IPS-15b (cell line): ENCODE measurements around the gene RPL6.
"Not testable (repeated sequence)": the region's sequence is repeated elsewhere in the genome, so short reads cannot be mapped to it uniquely, and the experiment has no call there.

ENCODE experiments used
- H3K27me3 ChIP-seq: one replicate; pipeline ENCODE4 v1.6.1; 2013; ENCODE audit warnings: low read length; ENCODE audit not compliant: control insufficient read depth, insufficient read depth
- H3K36me3 ChIP-seq: one replicate; pipeline ENCODE4 v1.6.1; 2013; ENCODE audit warnings: low read length; ENCODE audit not compliant: control insufficient read depth, insufficient read depth
- H3K4me1 ChIP-seq: one replicate; pipeline ENCODE4 v1.6.1; 2013; ENCODE audit warnings: mild to moderate bottlenecking, low read length; ENCODE audit not compliant: control insufficient read depth, insufficient read depth
- H3K4me3 ChIP-seq: one replicate; pipeline ENCODE4 v1.5.1; 2013; ENCODE audit warnings: low read depth, low read length
- H3K9ac ChIP-seq: one replicate; pipeline ENCODE4 v1.6.1; 2013; ENCODE audit warnings: low read depth, mild to moderate bottlenecking, low read length
- H3K9me3 ChIP-seq: one replicate; pipeline ENCODE4 v1.6.1; 2013; ENCODE audit warnings: mild to moderate bottlenecking, low read length; ENCODE audit not compliant: control insufficient read depth, insufficient read depth

RPL6 gene

DNA sequence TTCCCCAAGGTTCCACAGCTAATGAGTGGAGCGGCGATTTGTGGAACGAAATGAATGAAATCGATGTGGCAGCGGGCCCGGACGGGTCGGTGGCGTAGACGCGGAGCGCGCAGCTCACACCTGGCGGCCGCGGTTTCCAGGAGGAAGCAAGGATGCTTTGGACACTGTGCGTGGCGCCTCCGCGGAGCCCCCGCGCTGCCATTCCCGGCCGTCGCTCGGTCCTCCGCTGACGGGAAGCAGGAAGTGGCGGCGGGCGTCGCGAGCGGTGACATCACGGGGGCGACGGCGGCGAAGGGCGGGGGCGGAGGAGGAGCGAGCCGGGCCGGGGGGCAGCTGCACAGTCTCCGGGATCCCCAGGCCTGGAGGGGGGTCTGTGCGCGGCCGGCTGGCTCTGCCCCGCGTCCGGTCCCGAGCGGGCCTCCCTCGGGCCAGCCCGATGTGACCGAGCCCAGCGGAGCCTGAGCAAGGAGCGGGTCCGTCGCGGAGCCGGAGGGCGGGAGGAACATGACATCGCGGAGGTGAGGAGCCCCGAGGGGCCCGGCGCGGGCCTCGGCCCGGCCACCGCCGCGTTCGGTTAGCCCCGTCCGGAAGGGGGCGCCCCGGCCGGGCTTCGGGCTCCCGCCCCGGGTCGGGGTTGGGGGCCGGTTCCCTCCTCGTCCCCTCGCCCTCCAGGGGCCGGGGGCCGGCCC is 9.3 kb upstream of the RPL6 start, which contains the start of gene PTPN11:
PTPN11 (plus strand) TSS at position 340 of the 689 bp plus-strand sequence; CDS start at position 505, 165 bp downstream.
- Histone ChIP-seq H3K9me3 (no peaks in the 10 kb centered on the region), H3K4me3 (peak within 1 kb of the TSS; percentile 78), H3K4me1 (peaks cover 4% of the 10 kb centered on the region), H3K9ac (peak within 1 kb of the TSS; percentile 95), H3K36me3 (no peaks in the 10 kb centered on the region), H3K27me3 (no peaks in the 10 kb centered on the region)

DNA sequence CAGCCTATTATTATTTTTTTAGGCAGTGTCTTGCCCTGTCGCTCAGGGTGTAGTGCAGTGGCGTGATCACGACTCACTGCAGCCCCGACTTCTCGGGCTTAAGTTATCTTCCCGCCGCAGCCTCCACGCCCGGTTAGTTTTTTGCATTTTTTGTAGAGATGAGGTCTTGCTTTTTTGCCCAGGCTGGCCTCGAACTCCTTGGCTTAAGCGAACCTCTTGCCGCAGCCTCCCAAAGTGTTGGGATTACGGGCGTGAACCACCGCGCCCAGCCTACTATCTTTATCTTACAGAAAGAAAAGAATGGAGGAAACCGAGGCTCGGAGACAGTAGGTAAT is 8.8 kb upstream of the RPL6 start:
- Histone ChIP-seq H3K36me3 (no peaks in the 10 kb centered on the region), H3K9me3 (no peaks in the 10 kb centered on the region), H3K9ac (peak overlapping the region; percentile 95), H3K27me3 (no peaks in the 10 kb centered on the region), H3K4me1 (peaks cover 4% of the 10 kb centered on the region), H3K4me3 (peak overlapping the region; percentile 78)

DNA sequence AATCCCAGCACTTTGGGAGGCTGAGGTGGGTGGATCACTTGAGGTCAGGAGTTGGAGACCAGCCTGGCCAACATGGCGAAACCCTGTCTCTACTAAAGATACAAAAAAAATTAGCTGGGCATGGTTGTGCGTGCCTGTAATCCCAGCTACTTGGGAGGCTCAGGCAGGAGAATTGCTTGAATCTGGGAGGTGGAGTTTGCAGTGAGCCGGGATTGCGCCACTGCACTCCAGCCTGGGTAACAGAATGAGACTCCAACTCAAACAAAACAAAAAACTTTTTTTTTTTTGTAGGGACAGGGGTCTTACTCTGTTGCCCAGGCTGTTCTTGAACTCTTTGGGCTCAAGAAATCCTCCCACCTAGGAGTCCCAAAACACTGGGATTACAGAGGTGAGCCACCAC is 6.1 kb upstream of the RPL6 start:
- H3K4me1 ChIP-seq, H3K9ac ChIP-seq, H3K4me3 ChIP-seq, H3K27me3 ChIP-seq, H3K36me3 ChIP-seq, H3K9me3 ChIP-seq: not testable (repeated sequence)

DNA sequence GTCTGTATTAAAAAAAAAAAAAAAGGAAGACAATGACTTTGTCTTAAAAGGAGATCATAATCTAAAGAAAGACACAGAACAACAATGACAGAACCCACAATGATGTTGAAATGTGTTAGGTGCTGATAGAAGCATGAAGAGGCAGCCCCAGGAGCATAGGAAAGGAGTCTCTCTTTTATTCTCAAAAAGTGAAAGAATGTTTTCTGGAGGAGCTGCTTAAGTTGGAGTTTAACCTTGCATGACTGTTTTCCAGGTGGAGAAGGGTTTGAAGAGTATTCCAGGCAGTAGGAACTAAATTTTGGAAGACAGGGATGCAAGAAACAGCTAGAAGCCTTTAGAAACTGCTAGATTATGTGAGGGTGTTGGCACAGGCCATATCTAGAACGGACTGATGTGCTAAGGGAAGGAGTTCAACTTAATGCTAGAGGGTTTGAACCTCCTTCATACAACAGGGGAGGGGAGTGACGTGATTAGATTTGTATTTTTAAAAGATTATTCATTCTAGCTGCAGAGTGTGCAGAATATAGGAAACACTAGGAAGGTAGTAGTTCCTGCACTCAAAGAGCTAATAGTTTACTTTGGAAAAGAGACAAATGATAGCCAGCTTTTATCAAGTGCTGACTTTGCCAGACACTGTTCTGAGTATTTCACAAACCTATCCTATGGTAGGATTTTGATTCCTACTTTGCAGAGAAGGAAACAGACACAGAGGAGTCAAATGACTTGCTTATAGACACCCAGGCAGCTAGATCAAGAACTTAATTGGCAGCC is 4.6 kb upstream of the RPL6 start:
- H3K9ac ChIP-seq, result no peak overlapping the region

DNA sequence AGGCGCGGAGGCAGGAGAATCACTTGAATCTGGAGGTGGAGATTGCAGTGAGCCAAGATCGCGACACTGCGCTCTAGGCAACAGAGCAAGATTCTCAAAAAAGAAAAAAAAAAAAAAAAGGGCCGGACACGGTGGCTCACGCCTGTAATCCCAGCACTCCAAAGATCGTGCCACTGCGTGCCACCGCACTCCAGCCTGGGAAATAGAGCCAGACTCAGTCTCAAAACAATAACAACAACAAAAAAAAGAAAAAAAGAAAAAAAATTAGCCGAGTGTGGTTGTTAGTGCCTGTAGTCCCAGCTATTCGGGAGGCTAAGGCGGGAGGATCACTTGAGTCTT is 470 bp upstream of the RPL6 start:
- H3K9ac ChIP-seq, result no peak overlapping the region
- peaks cover 25% of the 10 kb centered on the region for H3K36me3 ChIP-seq
- no peaks in the 10 kb centered on the region for H3K9me3 ChIP-seq
- no peaks in the 10 kb centered on the region for H3K27me3 ChIP-seq
- H3K4me1 ChIP-seq, result no peaks in the 10 kb centered on the region
- no peak overlapping the region for H3K4me3 ChIP-seq

More for the DNA sequence above, 4.6 kb upstream of the RPL6 start:
- no peaks in the 10 kb centered on the region for H3K27me3 ChIP-seq
- no peak overlapping the region for H3K4me3 ChIP-seq
- H3K9me3 ChIP-seq, result no peaks in the 10 kb centered on the region
- no peaks in the 10 kb centered on the region for H3K4me1 ChIP-seq
- H3K36me3 ChIP-seq, result no peaks in the 10 kb centered on the region

DNA sequence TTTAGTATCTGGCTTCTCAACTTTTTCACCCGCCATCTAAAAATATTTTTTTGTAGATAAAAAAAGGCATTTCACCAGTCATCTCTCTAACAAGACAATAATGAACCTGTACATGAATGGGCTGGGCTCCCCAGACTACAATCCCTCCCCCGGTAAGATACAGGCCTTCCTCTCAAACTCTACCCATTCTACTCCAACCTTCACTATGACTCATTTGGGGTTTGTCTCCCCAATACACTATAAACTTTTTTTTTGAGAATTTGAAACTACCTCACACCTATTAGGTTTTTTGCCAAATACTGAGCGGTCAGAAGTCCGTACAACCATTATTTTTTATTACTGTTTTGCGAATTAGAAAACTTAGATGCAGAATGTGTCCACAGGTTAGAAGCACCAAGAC is 784 bp downstream of the RPL6 start:
- no peaks in the 10 kb centered on the region for H3K9me3 ChIP-seq
- no peaks in the 10 kb centered on the region for H3K27me3 ChIP-seq
- H3K36me3 ChIP-seq, result peaks cover 29% of the 10 kb centered on the region
- peak overlapping the region; percentile 99 for H3K4me3 ChIP-seq
- no peaks in the 10 kb centered on the region for H3K4me1 ChIP-seq
- peak overlapping the region; percentile 100 for H3K9ac ChIP-seq

DNA sequence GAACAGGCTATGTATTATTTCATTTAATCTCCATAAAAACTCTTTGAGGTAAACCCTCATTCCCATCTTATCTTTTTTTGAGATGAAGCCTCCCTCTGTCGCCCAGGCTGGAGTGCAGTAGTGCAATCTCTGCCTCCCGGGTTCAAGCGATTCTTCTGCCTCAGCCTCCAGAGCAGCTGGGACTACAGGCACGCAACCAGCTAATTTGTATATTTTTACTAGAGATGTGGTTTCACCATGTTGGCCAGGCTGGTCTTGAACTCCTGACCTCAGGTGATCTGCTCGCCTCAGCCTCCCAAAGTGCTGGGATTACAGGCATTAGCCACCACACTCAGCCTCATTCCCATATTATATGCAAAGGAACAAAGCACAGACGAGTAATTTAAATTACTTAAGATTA is 1.7 kb downstream of the RPL6 start:
- H3K27me3 ChIP-seq, H3K9me3 ChIP-seq, H3K4me1 ChIP-seq, H3K9ac ChIP-seq: not testable (repeated sequence)
- Histone ChIP-seq H3K36me3 (peaks cover 29% of the 10 kb centered on the region), H3K4me3 (peak overlapping the region; percentile 99)

DNA sequence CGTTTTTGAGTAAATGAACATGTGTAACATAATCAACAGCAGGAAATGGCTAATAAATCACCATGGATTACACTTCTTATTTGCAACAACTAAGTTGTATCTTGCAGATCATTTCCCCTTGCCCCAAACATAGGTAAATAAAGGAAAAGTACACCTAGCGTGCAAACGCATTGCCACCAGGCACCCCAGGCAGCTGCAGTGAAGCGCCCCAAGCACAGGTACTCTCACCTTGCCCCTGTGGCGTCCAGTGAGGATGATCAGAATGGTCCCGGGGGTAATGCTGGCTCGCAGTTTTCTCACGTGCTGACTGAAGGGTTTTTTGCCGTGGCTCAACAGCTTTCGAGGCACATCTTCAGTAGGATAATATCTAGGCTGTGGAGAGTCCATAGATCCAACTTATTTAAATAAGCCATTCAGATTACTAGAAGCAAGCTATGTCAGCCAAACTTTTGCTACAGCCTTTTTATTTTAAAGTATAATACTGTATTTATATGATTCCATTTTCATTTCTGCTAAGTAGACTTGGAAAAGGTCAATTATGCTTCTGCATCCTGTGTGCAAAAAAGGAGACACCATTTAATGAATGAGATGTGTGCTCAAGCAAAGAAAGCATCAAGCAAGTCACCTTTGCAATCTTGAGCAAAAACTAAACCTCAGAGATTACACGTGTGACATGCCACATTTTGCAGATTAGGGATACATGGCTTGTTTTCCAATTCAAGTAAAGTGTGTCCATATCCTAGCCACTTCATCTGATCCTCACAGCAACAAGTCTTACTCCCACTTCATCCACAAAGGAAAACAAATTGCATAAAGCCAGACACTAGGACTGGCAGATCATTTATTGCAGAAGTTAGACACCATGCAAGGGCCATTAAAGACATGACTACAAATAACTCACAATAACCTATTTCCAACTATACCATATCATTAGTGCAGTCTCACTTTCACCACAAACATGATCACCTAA is 2.6 kb downstream of the RPL6 start:
- Histone ChIP-seq H3K9me3 (no peaks in the 10 kb centered on the region), H3K4me1 (no peaks in the 10 kb centered on the region), H3K4me3 (peak overlapping the region; percentile 99), H3K9ac (no peak overlapping the region), H3K27me3 (no peaks in the 10 kb centered on the region), H3K36me3 (peaks cover 29% of the 10 kb centered on the region)

DNA sequence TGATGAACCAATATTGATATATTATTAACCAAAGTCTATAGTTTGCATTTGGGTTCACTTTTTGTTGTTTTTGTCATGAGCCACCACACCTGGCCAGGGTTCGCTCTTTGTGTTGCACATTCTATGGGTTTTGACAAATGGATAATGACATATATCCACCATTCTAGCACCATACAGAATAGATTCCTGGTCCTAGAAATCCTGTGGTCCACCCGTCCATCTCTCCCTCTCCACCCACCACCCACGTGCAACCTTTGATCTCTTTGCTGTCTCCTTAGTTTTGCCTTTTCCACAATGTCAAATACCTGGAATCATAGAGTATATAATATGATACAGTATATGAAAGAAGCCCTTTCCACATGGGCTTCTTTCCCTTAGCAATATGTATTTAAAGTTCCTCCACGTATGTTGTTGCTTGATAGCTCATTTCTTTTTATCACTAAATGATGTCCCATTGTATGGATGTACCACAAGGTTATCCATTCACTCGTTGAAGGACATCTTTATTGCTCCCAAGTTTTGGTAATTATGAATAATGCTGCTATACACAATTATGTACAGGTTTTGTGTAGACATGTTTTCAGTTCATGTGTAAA is 7.4 kb downstream of the RPL6 start:
- no peaks in the 10 kb centered on the region for H3K9me3 ChIP-seq
- peaks cover 21% of the 10 kb centered on the region for H3K36me3 ChIP-seq
- H3K9ac ChIP-seq, result no peak overlapping the region
- H3K4me1 ChIP-seq, result no peaks in the 10 kb centered on the region
- no peaks in the 10 kb centered on the region for H3K27me3 ChIP-seq
- H3K4me3 ChIP-seq, result no peak overlapping the region

DNA sequence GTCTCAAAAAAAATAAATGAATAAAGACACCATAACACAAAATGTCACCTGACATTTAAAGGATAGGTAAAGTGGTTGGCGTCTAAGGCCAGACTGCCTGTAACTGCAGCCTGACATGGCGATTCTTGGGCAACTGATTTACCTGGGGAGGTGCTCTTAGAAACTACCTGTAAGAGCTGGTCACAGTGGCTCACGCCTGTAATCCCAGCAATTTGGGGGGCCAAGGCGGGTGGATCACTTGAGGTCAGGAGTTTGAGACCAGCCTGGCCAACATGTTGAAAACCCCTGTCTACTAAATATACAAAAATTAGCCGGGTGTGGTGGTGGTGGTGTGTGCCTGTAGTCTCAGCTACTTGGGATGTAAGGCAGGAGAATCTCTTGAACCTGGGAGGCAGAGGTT is 8.4 kb downstream of the RPL6 start:
- Histone ChIP-seq H3K9ac (no peak overlapping the region), H3K36me3 (peaks cover 14% of the 10 kb centered on the region), H3K4me1 (no peaks in the 10 kb centered on the region), H3K4me3 (no peak overlapping the region), H3K27me3 (no peaks in the 10 kb centered on the region), H3K9me3 (no peaks in the 10 kb centered on the region)

DNA sequence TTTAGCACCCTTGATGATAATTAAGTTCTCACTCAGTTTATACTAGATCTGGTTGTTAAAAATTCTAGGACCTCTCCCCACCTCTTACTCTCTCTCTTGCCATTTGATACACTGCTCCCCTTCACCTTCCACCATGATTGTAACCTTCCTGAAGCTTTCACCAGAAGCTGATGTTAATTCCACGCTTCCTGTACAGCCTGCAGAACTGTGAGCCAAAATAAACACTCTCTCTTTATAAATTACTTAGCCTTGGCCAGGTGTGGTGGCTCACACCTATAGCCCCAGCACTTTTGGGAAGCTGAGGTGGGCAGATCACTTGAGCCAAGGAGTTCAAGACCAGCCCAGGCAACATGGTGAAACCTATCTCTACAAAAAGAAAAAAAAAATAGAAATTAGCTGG is 16.1 kb downstream of the RPL6 start:
- H3K4me1 ChIP-seq, result no peaks in the 10 kb centered on the region

More for the DNA sequence above, 16.1 kb downstream of the RPL6 start:
- Histone ChIP-seq H3K9me3 (no peaks in the 10 kb centered on the region), H3K4me3 (no peak overlapping the region), H3K27me3 (no peaks in the 10 kb centered on the region), H3K9ac (no peak overlapping the region), H3K36me3 (no peaks in the 10 kb centered on the region)
